Measurements from ENCODE around the gene GAS2L1.
A peak's percentile ranks its signal among the peaks of the same experiment; 100 is the strongest.

The GAS2L1 gene

DNA sequence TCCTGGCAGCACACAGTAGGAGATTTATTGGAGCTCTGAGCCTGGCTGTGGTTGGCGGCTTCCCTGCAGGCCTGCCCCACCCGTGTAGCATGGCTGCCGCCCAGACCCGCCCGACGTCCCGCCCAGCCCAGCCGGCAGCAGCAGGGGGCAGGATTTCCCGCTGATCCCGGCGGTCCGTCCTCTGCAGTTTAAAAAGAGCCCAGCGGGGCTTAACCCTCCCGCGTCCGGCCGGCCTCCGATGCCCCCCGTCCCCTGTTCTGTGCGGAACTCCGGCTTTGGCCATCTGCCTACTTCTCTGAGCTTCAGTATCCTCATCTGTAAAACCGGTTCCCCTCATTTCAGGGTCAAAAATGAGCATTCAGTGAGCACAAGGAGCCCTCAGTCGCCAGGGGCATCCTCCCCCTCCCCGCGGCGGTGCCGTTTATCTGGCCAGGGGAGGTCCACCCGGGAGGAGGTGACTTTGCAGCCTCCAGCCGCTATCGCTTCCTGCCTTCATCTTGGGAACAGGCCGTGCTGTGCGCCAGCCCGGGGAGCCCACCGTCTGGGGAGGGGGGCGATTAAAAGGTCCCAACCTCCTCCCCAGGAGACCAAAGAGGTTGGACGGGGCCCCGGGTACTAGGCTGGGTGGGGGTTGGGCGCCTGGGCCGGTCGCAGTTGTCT lies at the start of gene GAS2L1:
TSS of gene GAS2L1 (plus strand) at position 476 of the 660 bp plus-strand sequence. CDS start 1,456 bp downstream, outside the sequence.
- peak within 1 kb of the TSS; percentile 47 for H3K4me3 ChIP-seq (ENCODE audit: low read depth, low read length)

DNA sequence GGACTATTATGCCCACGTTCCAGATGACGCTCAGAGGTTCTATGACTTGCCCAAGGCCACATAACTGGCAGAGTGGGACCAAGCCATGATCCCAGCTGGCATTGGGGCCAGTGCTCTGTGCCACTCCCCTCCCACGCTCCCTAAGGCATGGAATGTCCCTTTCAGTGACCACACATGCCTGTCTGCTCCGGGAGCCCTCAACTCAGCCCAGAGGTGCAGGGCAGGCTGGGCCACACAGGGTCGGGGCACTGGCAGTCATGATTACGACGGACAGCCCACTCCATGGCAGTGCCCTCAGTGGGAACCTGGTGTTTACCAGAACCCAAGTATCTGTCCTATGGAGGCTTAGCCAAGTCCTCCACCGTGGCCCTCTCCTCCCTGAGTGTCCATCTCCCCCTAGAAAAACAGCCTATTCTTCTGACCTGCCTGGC lies 48.7 kb upstream of the GAS2L1 start:
- no peak overlapping the region for H3K4me3 ChIP-seq (ENCODE audit: low read depth, low read length)

DNA sequence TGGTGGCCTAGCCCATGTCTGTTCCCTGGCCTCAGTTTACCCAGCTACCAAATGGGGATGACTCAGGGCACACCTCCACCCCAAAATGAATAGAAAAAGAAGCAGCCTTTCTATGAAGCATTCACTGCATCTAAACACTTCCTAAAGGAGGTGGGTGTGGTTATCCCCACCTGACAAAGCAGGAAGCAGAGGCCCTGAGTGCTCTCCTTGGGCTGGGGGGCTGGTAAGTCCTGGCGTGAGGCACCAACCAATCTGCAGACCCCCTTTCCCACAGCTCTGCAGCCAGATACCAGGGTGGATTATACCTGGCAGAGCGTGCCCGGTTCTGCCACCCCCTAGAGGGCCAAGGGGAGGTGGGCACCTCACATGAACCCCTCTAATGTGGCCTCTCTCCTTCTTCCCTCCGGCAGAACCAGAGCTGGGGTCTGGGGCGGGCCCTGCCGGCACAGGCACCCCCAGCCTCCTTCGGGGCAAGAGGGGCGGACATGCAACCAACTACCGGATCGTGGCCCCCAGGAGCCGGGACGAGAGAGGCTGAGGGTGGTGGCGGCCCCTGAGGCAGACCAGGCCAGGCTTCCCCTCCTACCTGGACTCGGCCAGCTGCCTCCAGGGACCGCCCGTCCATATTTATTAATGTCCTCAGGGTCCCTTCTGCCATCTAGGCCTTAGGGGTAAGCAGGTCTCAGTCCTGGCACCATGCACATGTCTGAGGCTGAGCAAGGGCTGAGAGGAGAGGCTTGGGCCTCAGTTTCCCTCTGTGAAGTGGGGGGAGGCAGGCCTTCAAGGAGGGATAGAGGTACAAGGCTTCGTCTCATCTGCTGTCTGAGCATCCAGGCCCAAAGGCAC lies 47.8 kb upstream of the GAS2L1 start:
- no peak overlapping the region for H3K4me3 ChIP-seq (ENCODE audit: low read depth, low read length)

DNA sequence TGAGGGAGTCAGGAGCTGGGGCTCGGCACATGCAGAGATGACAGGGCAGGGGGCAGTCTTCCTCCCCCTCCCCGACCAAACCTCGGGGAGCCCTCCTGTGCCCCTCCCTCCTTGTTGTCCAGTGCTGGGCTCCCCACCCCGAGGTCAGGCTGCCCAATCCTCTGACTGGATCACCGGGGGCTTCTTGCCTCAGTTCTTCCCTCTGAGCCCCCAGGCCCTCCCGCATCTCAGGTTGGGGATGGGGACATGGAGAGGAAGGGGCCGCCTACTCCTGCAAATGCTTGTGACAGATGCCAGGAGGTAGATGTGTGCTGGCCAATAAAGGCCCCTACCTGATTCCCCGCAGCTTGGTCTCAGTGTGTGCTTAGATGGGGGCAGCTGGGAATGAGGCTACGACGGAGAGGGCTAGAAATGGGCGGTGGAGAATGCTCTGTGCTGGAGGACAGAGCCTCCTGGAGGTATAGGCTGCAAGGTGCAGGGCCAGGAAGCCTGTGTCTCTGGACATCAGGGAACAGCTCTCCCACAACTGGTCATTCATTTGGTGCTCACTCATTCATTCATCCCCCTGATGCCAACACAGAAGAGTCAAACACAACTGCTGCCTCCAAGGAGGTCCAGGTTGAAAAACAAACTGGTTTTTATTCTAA lies 47.1 kb upstream of the GAS2L1 start:
- no peak overlapping the region for H3K4me3 ChIP-seq (ENCODE audit: low read depth, low read length)

DNA sequence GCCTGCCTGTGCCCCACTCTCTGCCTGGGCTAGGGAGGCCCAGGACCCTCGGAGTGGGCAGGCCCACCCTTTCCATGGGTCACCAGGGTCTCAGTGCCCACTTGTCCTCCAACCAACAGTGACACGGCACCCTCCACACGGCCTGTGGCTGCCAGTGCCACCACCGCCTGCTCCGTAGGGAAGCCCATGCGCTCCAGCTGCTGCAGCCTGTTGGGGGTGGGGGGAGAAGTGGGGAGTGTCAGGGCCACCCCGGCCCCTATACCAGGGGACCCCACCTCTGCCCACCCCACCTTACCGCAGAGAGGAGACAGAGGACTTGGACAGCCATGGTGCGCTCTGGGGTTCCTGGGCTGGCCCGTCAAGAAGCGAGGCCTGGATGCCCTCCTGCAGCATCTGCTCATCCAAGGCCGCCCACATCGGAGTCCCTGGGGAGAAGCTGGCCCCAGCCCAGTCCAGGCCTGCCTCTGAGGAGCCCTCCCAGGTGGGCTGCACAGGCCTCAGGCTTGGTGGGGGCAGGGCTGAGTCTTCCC lies 46.4 kb upstream of the GAS2L1 start:
- no peak overlapping the region for H3K4me3 ChIP-seq (ENCODE audit: low read depth, low read length)

DNA sequence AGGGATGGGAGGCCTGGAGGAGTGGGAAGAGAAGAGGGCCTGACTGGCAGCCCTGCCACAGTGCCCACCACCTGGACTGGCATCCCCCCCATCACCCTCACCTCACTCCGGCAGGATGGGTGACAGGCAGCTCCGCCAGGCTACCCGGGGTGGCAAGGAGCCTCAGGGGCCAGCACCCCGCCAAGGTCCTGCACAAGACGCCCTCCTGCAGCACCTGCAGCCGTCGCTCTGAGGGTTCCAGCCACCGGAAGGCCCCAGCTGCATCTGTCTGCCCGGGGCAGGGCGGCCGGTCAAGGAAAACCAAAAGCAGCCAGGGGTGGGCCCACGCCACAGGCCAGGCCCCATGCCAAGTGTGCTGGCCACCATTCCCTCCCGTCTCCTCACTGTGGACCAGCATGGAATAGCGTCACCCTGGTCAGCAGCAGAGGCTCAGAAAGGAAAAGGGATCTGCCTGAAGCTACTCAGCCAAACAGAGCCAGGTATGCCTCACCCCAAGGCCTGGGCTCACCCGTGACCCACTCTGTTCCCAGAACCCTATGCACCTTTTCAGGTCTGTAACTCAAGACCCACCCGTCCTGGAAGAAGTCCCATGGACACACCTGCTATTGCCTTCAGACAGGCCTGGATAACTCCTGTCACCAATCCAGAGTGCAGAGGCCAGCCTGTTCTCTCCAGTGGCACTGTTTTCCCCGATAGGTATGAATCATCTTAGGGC lies 45.7 kb upstream of the GAS2L1 start:
- no peak overlapping the region for H3K4me3 ChIP-seq (ENCODE audit: low read depth, low read length)

DNA sequence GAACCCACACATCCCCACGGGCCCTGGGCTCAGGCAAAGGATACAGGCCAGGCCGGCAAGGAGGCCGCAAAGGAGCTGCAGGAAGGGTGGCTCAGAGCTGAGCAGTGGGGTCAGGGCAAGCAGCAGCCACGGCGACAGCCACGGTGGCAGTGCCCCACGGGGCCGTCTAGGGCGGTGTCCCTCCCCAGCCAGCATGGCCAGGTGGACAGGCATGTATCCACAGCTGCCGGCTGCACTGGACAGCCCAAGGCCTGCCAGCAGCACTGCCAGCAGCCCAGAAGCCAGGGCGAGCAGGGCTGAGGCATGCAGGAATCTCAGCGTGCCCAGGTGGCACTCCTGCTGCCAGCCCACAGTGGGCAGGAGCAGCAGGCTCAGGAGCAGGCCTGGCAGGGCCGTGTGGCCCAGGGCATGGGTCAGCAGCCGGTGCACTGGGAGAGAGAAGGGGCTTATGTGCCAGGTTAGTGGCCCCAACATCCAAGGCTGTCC lies 42.6 kb upstream of the GAS2L1 start:
- H3K4me3 ChIP-seq (ENCODE audit: low read depth, low read length) = no peak overlapping the region

DNA sequence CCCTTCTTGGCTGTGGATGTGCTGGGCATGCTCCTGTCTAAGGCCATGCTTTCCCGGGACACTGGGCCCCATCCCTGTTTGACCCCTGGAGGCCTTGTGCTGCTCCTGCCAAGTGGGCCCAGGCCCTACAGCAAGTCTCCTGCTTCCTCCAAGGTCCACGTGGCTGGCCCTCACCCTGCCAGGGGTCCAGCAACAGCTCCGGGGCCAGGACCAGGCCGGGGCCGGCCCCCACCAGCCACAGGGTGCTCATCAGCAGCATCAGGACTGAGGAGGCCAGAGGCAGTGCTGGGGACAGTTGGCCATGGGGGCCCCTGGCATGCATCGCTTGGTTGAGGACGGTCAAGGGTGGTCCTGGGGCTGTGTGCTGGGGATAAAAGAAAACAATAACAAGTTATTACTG lies 41.1 kb upstream of the GAS2L1 start:
- H3K4me3 ChIP-seq (ENCODE audit: low read depth, low read length) = no peak overlapping the region

DNA sequence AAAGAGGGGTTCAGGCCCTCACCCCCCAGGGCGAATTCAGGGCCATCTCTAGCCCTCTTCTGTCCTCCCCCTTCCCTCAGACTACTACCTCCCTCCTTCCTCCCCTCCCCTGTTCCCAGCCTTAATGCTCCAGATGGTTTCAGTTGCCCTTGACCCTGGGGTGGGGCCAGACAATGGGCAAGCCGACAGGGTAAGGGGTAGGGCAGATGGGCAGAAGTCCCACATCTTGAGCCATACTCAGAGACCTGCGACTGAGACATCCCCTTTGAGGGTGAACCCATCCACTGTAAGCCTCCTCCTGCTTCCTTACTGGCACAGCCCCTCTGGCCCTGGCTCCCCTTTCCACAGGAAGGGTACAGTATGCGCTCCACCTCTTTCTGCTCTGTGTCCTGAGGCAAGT lies 40.5 kb upstream of the GAS2L1 start:
- no peak overlapping the region for H3K4me3 ChIP-seq (ENCODE audit: low read depth, low read length)

DNA sequence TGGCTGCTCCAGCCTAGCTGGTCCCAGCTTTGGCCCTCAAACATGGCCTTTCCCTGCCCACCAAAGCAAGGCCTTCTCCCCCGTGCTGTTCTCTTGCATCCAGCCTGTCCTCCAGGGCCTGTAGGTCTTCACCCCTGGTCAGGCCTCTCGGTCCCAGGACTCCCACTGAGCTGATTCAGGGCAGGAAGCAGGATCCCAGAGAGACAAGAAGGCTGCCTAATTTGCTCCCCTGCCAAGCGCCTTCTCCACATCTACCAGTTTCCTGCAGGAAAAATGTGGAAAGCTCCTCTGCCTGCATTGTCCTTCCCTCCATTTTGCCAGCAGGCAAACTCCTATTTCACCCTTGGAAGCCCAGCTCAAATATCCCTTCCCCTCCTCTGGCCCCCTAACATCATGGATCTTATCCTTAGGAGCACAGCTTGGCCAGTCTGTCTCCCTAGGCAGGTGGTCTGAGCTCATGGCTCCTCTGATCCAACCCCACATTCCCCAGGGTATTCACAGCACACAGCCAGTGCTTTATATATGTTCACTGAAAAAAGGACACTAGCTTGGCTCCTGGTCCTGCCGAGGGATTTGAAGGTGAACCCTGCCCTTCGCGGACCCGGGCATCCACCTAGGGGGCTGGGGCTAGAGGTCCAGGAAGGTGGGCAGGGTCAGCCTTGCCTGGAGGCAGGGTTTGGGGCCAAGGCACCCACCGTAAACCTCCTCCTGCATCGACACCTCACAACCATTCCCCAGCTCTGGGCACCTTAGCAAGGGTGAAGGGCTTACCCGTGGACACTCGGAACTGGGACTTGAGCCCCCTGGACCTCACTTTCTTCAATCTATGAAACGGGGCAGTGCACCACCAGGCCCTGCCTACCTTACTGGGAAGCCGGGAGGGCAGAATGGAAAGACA lies 39.6 kb upstream of the GAS2L1 start:
- H3K4me3 ChIP-seq (ENCODE audit: low read depth, low read length) = peak overlapping the region; percentile 91

DNA sequence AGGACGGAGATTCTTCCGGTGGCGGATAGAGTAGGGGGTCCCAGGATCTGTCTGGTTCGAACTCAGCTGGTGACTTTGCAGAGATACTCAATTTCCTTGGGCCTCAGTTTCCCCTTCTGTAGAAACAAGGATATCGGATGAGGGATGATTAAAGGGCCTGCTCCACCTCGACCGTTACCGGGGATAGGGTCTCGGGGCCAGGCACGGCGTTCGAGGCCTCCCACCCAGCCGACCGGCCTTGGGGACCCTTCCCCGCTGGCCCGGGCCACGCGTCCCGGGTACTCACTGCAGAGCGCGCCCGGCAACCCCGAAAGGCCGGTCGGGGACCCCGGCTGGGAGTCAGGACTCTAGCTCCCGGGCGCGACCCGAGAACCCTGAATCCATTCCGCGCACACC lies 39.0 kb upstream of the GAS2L1 start:
- H3K4me3 ChIP-seq (ENCODE audit: low read depth, low read length) = peak overlapping the region; percentile 91

DNA sequence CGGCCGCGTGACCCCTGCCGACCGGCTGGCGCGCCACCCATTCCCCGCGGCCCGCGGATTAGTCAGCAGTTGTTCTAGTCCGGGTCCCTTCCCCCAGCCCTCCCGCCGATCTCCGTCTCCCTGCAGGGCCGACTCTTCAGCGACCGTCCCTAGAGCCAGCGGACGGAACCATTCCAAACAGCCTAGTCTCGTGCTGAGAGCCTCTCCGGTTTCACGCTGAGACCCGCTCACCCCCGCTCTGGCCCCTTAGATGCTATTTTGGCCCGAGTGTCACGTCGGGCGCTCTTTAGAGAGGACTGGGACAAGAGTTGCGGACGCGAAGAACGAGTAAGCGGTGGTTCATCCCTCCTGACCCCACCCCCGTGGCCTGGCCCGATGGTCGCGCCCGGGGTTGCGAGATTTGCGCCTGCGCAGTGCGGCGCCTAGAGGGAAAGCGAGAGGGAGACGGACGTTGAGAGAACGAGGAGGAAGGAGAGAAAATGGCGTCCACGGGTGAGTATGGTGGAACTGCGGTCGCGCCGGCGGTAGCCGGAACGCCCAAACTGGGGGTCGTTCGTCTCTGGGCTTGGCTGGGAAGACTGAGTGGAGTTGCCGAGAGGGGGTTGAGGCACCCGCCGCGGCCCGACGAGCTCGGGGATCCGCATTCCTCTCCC lies 38.5 kb upstream of the GAS2L1 start, which contains the start of the genes EWSR1 and RHBDD3:
TSS of gene EWSR1 (plus strand) at position 411 of the 653 bp plus-strand sequence. CDS start at position 480, 69 bp downstream.
TSS of gene RHBDD3 (minus strand) at position 124 of the 653 bp plus-strand sequence. CDS start 2,355 bp downstream, outside the sequence.
- peak within 1 kb of the TSS; percentile 91 for H3K4me3 ChIP-seq (ENCODE audit: low read depth, low read length)

DNA sequence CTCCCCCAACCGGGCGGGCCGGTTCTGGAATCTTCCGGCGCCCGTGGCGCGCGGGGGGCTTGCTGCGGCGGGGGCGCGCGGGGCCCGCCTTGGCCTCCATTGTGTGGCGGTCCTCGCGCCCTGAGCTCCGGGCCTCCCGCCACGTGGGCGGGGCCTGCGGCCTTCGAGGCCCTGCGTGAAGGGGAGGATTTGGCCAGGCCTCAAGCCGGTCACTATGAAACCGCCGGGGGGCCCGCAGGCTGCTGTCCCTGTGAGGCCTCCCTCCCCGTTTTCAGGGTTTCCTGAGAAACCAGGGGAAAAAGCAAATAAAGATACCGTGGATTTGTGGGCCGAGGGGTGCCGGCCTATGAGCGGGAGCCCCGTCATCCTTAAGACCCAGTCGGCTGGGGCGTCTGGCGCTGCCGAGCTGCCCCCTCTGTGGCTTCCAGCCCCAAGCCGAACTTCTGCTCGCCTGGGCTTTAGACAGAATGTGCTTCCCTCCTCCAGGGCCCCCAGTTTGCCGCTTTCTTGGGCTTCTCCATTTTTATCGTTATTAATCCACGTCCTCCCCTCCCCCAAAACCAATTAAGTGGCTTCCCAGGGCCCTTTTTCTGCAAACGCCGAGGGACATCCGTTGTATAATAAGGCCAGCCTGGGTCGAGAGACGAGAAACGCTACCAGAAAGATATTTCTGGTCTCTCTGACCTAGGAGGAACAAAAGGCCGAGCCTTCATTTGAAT lies 37.8 kb upstream of the GAS2L1 start:
- H3K4me3 ChIP-seq (ENCODE audit: low read depth, low read length) = peak overlapping the region; percentile 91

DNA sequence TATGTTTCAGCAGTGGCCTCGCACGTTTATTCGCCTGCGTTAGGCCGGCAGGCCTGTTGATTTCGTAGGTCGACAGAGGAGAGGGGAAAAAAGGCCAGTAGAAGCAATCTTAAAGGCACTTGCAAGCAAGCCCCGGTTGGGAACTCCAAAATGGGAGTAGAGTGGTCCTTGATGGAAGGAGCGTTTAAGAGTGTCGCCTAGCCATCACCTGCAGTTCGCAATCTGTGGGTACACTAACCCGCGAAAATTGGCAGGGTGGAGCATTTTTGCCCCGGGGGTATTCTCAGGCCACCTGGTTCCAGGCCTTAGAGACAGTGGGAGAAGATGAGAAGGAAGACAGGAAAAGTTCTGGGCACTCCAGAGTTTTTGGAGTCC lies 37.2 kb upstream of the GAS2L1 start:
- H3K4me3 ChIP-seq (ENCODE audit: low read depth, low read length) = peak overlapping the region; percentile 91

DNA sequence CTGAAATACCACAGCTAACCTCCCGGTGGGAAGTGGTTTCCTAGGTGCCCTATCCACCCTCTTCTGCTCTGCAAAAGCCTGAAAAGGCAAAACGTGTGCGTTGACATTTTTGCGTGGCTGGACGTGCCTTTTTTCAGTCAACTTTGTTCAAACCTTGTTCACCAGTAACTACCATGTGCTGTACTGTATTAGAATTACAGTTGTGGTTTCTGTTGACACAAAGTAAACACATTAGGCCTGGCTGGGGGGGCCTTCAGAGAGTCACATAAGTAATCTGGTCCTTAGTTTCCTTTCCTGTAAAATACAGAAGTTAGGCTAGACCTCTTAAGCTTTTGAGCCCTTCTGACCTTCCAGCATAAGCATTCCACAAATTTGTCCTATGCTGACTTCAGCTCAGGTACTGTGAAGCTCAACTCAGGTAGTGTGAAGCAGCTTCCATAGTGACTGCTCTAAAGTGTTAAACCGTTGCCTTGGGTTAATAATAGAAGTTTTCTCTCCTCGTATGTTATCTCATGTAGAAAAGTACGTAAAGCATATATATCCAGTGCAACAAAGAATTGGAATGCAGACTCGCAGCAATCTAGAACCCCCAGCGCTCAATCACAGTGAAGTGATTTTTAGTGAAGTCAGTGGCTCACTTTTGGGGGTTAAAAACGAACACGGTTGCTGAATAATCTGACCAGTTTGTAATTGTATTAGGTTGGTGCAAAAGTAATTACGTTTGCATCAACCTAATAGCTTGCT lies 36.5 kb upstream of the GAS2L1 start:
- H3K4me3 ChIP-seq (ENCODE audit: low read depth, low read length) = peak overlapping the region; percentile 91

DNA sequence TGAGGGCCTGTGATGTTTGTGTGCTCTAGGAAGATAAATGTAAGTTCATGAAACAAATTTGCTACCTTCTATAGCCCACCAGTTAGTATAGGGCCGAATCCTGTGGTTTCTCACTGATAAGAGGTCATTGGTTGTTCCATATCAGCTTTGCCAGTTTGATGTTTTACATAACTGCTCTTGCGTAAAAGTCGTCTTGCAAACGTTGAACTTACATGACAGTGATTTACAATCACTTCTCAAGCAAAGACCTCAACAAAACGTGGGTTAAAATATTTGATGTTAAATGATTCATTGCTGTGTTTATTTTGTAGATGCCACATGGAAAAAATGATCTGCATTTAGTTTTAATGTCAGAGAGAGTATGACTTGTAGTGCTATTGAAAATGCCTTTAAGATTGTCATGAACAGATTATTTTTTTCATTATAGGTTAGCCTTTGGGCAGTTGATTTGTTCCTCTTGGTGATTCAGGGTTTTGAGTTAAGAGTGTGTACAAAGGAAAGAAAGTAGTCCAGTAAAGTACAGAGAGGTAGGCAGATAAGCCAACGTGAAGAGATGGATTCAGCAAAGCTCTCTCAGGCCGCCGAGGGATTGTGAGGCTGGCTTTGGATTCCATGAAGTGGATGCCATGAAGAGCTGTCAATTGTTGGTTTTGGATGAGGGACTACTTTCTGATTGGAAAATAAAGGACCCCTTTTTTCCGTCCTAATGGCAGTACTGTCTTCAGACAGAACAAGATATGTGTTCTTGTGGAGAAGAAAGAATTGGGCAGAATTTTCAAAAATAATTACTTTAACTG lies 35.8 kb upstream of the GAS2L1 start:
- peak overlapping the region; percentile 1 for H3K4me3 ChIP-seq (ENCODE audit: low read depth, low read length)

DNA sequence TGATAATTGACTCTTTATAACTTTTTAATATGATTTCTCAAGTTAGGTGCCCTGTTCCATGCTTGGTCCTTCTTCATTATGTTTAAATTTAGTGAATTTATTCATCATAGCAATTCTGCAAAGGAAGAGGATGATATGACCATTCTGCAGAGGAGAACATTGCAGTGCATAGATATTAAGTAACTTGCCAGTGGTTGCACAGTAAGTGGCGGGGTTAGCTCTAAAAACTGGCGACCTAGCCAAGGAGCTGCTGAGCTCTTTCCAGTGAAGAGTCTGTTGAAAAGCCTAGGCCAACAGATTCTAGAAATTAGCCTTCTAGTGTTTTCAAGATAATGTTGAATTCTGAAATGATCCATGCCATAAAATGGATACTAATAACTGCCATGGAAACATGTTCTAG lies 33.8 kb upstream of the GAS2L1 start:
- no peak overlapping the region for H3K4me3 ChIP-seq (ENCODE audit: low read depth, low read length)

Data from iPS-11a (cell line).